Stimulated activated CD4-positive, alpha-beta T cell treated with anti-CD3 and anti-CD28 coated beads, Interleukin-4, amount 100 ng/mL, for 4 hours (primary cell): ENCODE measurements around the gene CTBS.
"Not testable (repeated sequence)": the region's sequence is repeated elsewhere in the genome, so short reads cannot be mapped to it uniquely, and the experiment has no call there.

ENCODE experiments used
- DNase-seq, 2 experiments: peaks; one replicate each; pipeline ENCODE4 v3.0.0-alpha.2; 2020

The CTBS gene

GRCh38 chr1:84573967-84574842, at the start of gene CTBS:
Gene CTBS, minus strand, starts transcription at chr1:84574440. Its CDS starts 25 bp downstream, at chr1:84574415.
- DNase-seq: peak; percentile 80 to 86

- DNase-seq: no peak
Observed at GRCh38 chr1:84621553-84621952, 47.3 kb upstream of the CTBS start.

GRCh38 chr1:84620720-84621313, 46.6 kb upstream of the CTBS start:
- peak; percentile 66 to 79 for DNase-seq

GRCh38 chr1:84619383-84620102, 45.3 kb upstream of the CTBS start:
- DNase-seq: peak; percentile 47 to 55

GRCh38 chr1:84617349-84617748, 43.1 kb upstream of the CTBS start:
- DNase-seq: no peak

- DNase-seq: no peak
Observed at GRCh38 chr1:84615790-84616189, 41.5 kb upstream of the CTBS start.

- DNase-seq: no peak
Observed at GRCh38 chr1:84613887-84614286, 39.6 kb upstream of the CTBS start.

- DNase-seq: no peak
Observed at GRCh38 chr1:84613026-84613425, 38.8 kb upstream of the CTBS start.

GRCh38 chr1:84611796-84612195, 37.6 kb upstream of the CTBS start:
- no peak for DNase-seq

GRCh38 chr1:84611091-84611490, 36.9 kb upstream of the CTBS start:
- DNase-seq: no peak

- no peak for DNase-seq
Observed at GRCh38 chr1:84606977-84607376, 32.7 kb upstream of the CTBS start.

GRCh38 chr1:84605157-84605556, 30.9 kb upstream of the CTBS start:
- no peak for DNase-seq

GRCh38 chr1:84603941-84604830, 29.9 kb upstream of the CTBS start:
- DNase-seq: no peak

GRCh38 chr1:84603223-84603622, 29.0 kb upstream of the CTBS start:
- DNase-seq: no peak

- DNase-seq: no peak
Observed at GRCh38 chr1:84600796-84601195, 26.6 kb upstream of the CTBS start.

- no peak for DNase-seq
Observed at GRCh38 chr1:84598846-84599741, 24.9 kb upstream of the CTBS start.

- DNase-seq: no peak
Observed at GRCh38 chr1:84598418-84598817, 24.2 kb upstream of the CTBS start.

GRCh38 chr1:84597011-84597410, 22.8 kb upstream of the CTBS start:
- no peak for DNase-seq

GRCh38 chr1:84594959-84595358, 20.7 kb upstream of the CTBS start:
- not testable (repeated sequence) for DNase-seq

- no peak for DNase-seq
Observed at GRCh38 chr1:84587099-84587498, 12.9 kb upstream of the CTBS start.

GRCh38 chr1:84585803-84586202, 11.6 kb upstream of the CTBS start:
- no peak for DNase-seq

- DNase-seq: no peak
Observed at GRCh38 chr1:84584126-84584525, 9.9 kb upstream of the CTBS start.
